Small intestine (tissue), 7 donors: ENCODE data around the gene PIGZ. TPM values are rescaled to one million over a fixed set of nuclear protein-coding genes. Genes with fewer than 3 reads are reported as not detected.

ENCODE experiments used
- DNase-seq, 2 donors: peaks; one replicate each; pipeline versions ENCODE4 v3.0.0 to v3.0.0-alpha.2; 2013
- FAIRE-seq: peaks from 2 replicates; lab custom pipeline; 2012; peaks lifted over from hg19 to GRCh38; lab: Jason Lieb, UNC
- H3K27ac ChIP-seq, 3 donors: one replicate each; pipeline ENCODE4 v1.5.1; 2013; ENCODE audit warnings: low read length in 2 of 3, mild to moderate bottlenecking in 2 of 3, control low read depth in 1 of 3, inconsistent platforms in 1 of 3, low read depth in 1 of 3, moderate library complexity in 1 of 3
- H3K27me3 ChIP-seq, 3 donors: one replicate each; pipeline ENCODE4 v1.6.1; 2013; ENCODE audit warnings: low read length in 3 of 3, inconsistent platforms in 1 of 3; ENCODE audit not compliant: control insufficient read depth in 3 of 3, insufficient read depth in 3 of 3
- H3K36me3 ChIP-seq, 3 donors: one replicate each; pipeline ENCODE4 v1.6.1; 2013; ENCODE audit warnings: low read length in 3 of 3, inconsistent platforms in 1 of 3, low read depth in 1 of 3, mild to moderate bottlenecking in 1 of 3, moderate library complexity in 1 of 3; ENCODE audit not compliant: control insufficient read depth in 3 of 3, insufficient read depth in 2 of 3
- H3K4me1 ChIP-seq, 3 donors: one replicate each; pipeline ENCODE4 v1.6.1; 2013; ENCODE audit warnings: low read length in 2 of 3, inconsistent platforms in 1 of 3, low read depth in 1 of 3, mild to moderate bottlenecking in 1 of 3, moderate library complexity in 1 of 3; ENCODE audit not compliant: control insufficient read depth in 3 of 3, insufficient read depth in 2 of 3
- H3K4me3 ChIP-seq, 3 donors: one replicate each; pipeline ENCODE4 v1.5.1; 2013; ENCODE audit warnings: low read length in 3 of 3, control low read depth in 1 of 3, inconsistent platforms in 1 of 3, low read depth in 1 of 3, mild to moderate bottlenecking in 1 of 3, moderate library complexity in 1 of 3
- H3K9me3 ChIP-seq, 2 donors: one replicate each; pipeline ENCODE4 v1.6.1; 2013; ENCODE audit warnings: low read depth in 1 of 2, low read length in 1 of 2; ENCODE audit not compliant: control insufficient read depth in 2 of 2, insufficient read depth in 1 of 2
- WGBS, 3 donors: extraction: QIAGEN DNeasy Blood & Tissue Kit; methylation state at CpG; one replicate each; pipeline ENCODE4 v1.1.7; 2013; 5-methylcytosine and 5-hydroxymethylcytosine counted together
- polyA plus RNA-seq, 4 donors: library from polyadenylated mRNA; stranded (reverse) in 3 of 4; unstranded in 1 of 4; fragments of 200-250 nt in 3 of 4; fragments of 120-200 nt in 1 of 4; gene quantifications; one replicate each; pipeline versions ENCODE4 v1.2.1 to v1.2.3, GENCODE V29; 2013
- donor health status: healthy with polysubstance abuse.
- donor health status: control.
- donor health status: control.
- donor health status: Bipolar disorder and iron deficiency.
- donor health status: healthy.

The PIGZ gene
- polyA plus RNA-seq, 4 donors, result 1.1 to 78.4 (median 2.9) TPM

DNA sequence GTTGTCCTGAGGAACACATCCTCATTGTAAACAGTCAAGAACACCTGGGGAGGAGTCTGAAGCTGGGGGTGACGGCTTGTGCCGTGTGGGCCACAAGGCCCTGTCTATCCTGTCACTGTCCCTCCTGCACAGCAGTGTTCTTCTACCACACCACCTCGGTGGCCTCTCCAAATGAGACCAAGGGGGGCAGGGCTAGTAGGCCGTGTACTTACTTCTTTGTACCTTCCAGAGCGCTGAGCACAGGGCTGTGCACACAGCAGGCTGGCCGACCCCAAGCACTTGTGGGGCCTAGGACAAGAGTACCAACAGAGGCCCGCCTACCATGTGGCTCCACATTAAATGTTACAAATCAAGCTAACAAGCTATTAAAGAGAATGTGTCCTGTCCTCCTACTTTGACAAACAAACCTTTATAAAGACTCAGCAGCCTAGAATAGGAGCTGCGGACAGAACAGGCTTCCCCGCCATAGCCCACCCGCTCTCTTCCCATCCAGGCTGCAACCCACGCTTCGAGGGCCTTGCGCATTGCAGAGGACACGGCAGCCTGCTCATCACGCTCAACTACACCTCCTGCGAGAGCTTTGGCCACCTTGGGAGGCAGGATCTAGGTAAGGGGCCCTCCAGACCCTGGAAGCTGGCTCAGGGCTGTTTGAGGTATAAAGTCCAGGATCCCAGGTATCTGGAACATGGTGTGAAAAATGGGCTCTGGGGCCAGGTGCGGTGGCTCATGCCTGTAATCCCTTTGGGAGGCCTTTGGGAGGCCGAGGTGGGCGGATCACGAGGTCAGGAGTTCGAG lies 30.5 kb upstream of the PIGZ start:
- no peak overlapping the region for H3K27ac ChIP-seq
- 88 to 92% (median 90%) methylated on average over 21 of the region's 21 CpGs for WGBS, 3 donors
- FAIRE-seq (no peak), DNase-seq (no peak)
- H3K27me3 ChIP-seq, result no peaks in the 10 kb centered on the region
- H3K9me3 ChIP-seq, result peaks cover 0 to 8% of the 10 kb centered on the region in 2 donors
- H3K36me3 ChIP-seq, result peaks cover 0 to 56% (median 0%) of the 10 kb centered on the region in 3 donors
- H3K4me3 ChIP-seq, result no peak overlapping the region
- peaks cover 0 to 8% (median 0%) of the 10 kb centered on the region in 3 donors for H3K4me1 ChIP-seq

- DNase-seq, result no peak
- peaks cover 0 to 51% (median 0%) of the 10 kb centered on the region in 3 donors for H3K36me3 ChIP-seq
- H3K9me3 ChIP-seq, result peaks cover 0 to 8% of the 10 kb centered on the region in 2 donors
- no peak overlapping the region for H3K4me3 ChIP-seq
- no peak overlapping the region for H3K27ac ChIP-seq
- H3K27me3 ChIP-seq, result no peaks in the 10 kb centered on the region
- WGBS, 3 donors, result 95 to 96% (median 96%) methylated on average over 15 of the region's 15 CpGs
- no peaks in the 10 kb centered on the region for H3K4me1 ChIP-seq
- no peak for FAIRE-seq
Measured at GRCh38 chr3:196997311-196997710, 28.7 kb upstream of the PIGZ start.

GRCh38 chr3:196996454-196997265 lies 28.0 kb upstream of the PIGZ start:
- Histone ChIP-seq H3K9me3 (peaks cover 0 to 8% of the 10 kb centered on the region in 2 donors), H3K36me3 (peaks cover 0 to 46% (median 0%) of the 10 kb centered on the region in 3 donors), H3K4me1 (peaks cover 0 to 4% (median 0%) of the 10 kb centered on the region in 3 donors), H3K4me3 (no peak overlapping the region), H3K27me3 (no peaks in the 10 kb centered on the region), H3K27ac (no peak overlapping the region)
- 82 to 84% (median 82%) methylated on average over 17 of the region's 17 CpGs for WGBS, 3 donors
- FAIRE-seq, result no peak
- no peak for DNase-seq

DNA sequence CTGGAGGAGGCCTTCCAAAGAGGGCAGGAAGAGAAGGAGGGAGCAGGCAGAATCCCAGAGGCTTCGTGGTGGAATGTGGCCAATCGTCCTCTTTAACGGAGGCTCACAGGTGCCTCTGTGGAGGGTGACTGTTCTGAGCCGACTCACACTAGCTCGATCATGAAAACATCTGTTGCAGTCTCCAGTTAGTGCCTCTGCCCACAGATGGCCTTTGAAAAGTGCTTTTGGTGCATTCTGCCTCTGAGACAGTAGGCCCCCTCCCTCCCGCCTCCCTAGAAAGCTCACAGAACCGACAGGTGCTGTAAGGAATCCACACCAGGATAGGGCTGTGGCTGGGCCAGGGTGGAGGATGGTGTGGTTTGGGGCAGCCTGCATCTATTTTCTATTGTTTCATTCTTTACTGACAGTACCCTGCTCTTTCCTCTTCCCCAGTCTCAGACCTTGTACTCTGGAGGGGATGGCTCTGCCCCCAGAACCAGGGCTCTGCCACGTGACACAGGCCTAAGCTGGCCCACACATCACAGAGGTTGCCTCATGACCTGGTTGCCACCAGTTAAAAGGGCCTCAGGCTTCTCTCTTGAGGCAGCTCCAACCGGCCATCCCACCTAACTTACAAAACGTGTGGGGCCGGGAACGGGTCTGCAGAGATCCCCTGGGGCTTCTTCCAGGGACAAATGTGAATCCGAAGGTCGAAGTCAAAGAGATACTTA lies 27.2 kb upstream of the PIGZ start:
- no peak overlapping the region for H3K4me3 ChIP-seq
- DNase-seq (no peak), FAIRE-seq (no peak)
- peaks cover 0 to 11% (median 0%) of the 10 kb centered on the region in 3 donors for H3K4me1 ChIP-seq
- peaks cover 0 to 8% of the 10 kb centered on the region in 2 donors for H3K9me3 ChIP-seq
- peaks cover 0 to 39% (median 0%) of the 10 kb centered on the region in 3 donors for H3K36me3 ChIP-seq
- 85 to 86% (median 85%) methylated on average over 14 of the region's 14 CpGs for WGBS, 3 donors
- H3K27me3 ChIP-seq, result no peaks in the 10 kb centered on the region
- no peak overlapping the region for H3K27ac ChIP-seq

DNA sequence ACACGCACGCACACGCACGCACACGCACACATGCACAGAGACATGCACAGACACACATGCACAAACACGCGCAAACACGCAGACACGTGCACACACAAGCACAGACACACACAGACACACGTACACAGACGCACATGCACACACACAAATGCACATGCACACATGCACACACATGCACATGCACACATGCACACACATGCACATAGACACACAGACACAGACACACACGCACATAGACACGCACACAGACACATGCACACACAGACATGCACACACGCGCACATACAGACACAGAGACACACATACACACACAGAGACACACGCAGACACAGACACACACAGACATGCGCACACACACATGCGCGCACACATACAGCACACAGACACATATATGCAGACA lies 26.4 kb upstream of the PIGZ start:
- DNase-seq (no peak), FAIRE-seq (no peak)
- Histone ChIP-seq H3K27ac (no peak overlapping the region), H3K27me3 (no peaks in the 10 kb centered on the region), H3K9me3 (peaks cover 0 to 8% of the 10 kb centered on the region in 2 donors), H3K4me3 (no peak overlapping the region), H3K4me1 (peaks cover 0 to 19% (median 0%) of the 10 kb centered on the region in 3 donors), H3K36me3 (peaks cover 0 to 31% (median 0%) of the 10 kb centered on the region in 3 donors)
- WGBS, 3 donors, result 92 to 95% (median 93%) methylated on average over 19 of the region's 19 CpGs

GRCh38 chr3:196994056-196994455 lies 25.4 kb upstream of the PIGZ start:
- Histone ChIP-seq H3K36me3 (peaks cover 0 to 29% (median 0%) of the 10 kb centered on the region in 3 donors), H3K4me3 (no peak overlapping the region), H3K27ac (no peak overlapping the region), H3K4me1 (peaks cover 0 to 29% (median under 1%) of the 10 kb centered on the region in 3 donors), H3K27me3 (no peaks in the 10 kb centered on the region), H3K9me3 (peaks cover 0 to 5% of the 10 kb centered on the region in 2 donors)
- FAIRE-seq, result no peak
- 75 to 88% (median 80%) methylated on average over 16 of the region's 16 CpGs for WGBS, 3 donors
- DNase-seq, result no peak

DNA sequence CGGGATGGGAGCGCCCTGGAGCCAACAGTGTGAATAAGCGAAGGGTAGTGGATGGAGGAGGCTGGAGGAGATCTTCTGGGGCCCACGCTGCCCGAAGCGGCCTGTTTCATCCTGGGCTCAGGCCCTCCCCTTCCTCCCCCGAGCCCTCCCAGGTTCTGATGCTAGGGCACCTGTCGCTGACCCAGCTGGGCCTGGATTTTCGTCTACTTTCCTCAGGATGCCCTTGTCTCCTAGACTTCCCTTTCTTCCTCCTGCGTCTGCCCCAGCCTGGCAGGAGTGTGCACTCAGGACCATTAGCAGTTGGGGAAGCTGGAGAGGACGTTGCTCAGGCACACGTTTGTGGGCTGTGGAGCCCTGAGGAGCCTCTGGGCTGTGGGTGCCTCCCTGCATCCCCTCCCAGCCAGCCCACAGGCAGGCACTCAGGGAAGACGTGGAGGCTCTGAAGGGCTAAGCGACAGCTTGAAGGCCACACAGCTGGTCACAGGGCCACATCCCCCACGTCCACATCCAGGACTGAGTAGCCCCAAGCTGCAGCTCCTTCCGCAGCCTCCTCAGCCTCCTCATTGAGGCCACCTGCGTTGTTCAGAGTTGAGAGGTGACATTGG lies 23.9 kb upstream of the PIGZ start:
- FAIRE-seq, result no peak
- Histone ChIP-seq H3K27me3 (no peaks in the 10 kb centered on the region), H3K36me3 (peaks cover 0 to 23% (median 0%) of the 10 kb centered on the region in 3 donors), H3K4me3 (no peak overlapping the region), H3K9me3 (no peaks in the 10 kb centered on the region), H3K27ac (no peak overlapping the region), H3K4me1 (peaks cover 0 to 44% (median 8%) of the 10 kb centered on the region in 3 donors)
- DNase-seq, result no peak
- 84 to 91% (median 90%) methylated on average over 17 of the region's 17 CpGs for WGBS, 3 donors
